GM18873 (cell line): ENCODE measurements around the gene TLE7.

Source experiments
- ATAC-seq: cut with Tn5 transposase; IDR thresholded peaks from one replicate; pipeline ENCODE4 v1.9.1; 2021; ENCODE audit warnings: mild to moderate bottlenecking, moderate library complexity, moderate number of reproducible peaks; ENCODE audit not compliant: unreplicated experiment, low FRiP score

TLE7 gene

DNA sequence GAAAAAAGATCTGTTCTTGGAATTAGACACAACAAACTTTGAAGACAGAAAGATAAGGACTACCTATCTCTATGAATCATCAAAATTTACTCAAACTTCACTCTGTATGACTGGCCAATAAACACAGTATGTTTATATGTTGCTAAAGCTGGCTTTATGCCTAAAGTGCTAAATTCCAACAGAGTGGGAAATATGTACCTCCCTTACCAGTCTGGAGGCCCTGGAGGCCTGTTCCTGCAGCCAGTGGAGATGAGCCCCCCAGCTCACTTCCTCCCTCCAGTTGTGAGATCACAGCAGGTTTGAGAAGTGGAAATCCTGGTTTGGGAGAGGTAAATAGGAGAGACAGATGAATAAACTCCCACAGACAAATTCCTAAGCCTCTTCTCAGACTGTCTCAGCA is 11.2 kb upstream of the TLE7 start:
- ATAC-seq = no peak

GRCh38 chr16:71449020-71449419 is 7.2 kb upstream of the TLE7 start:
- no peak for ATAC-seq

DNA sequence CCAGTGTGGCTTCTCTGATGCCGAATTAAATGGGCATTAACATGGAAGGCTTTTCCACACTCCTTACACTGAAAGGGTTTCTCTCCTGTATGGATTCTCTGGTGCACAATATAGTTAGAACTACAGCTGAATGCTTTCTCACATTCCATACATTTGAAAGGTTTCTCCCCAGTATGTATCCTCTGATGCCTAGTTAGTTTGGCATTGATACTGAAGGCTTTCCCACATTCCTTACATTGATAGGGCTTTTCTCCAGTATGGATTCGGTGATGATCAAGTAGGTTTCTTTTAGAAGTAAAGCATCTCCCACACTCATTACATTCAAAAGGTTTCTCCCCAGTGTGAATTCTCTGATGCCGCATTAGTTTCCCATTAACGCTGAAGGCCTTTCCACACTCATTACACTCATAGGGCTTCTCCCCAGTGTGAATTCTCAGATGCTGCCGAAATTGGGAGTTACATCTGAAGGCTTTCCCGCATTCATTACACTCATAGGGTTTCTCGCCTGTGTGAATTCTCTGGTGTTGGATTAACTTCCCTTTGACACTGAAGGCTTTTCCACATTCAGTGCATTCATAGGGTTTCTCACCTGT is 6.5 kb upstream of the TLE7 start:
- ATAC-seq = no peak

GRCh38 chr16:71443714-71444113 is 1.9 kb upstream of the TLE7 start:
- ATAC-seq = no peak

- no peak for ATAC-seq
Measured at GRCh38 chr16:71441348-71442050, 355 bp downstream of the TLE7 start.

DNA sequence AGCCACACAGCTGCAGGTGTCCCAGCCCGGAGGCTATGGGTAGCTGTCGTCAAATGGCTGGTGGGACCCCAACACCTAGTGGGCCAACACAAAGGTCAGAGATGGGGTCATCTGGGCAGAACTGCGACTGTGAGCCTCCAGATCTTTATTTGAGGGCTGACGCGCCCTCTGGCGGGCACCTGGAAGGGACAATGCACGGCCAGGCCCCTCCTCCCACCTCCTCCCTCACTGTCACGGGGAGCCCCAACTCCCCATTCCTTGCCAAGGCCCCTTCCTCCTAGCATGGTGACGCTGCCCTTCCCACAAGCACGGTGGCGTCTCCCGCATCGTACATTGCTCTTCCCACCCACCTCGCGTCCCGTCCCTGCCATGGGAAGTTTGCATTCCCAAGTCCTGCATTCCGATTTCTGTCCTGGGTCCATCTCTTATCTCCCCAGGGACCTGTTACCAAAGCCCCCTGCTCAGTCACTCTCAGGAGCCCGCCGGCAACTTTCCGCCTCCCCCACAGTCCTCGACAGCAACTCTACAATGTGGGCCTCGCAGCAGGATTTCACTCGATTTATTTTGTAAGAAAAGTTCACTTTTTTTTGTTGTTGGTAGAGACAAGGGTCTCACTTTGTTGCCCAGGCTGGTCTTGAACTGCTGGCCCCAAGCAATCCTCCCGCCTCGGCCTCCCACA is 1.0 kb downstream of the TLE7 start:
- ATAC-seq = no peak

GRCh38 chr16:71439523-71439922 is 2.3 kb downstream of the TLE7 start:
- ATAC-seq = no peak

- no peak for ATAC-seq
Measured at GRCh38 chr16:71436473-71436872, 5.4 kb downstream of the TLE7 start.

GRCh38 chr16:71432906-71433305 is 8.9 kb downstream of the TLE7 start:
- no peak for ATAC-seq

- ATAC-seq = no peak
Measured at GRCh38 chr16:71431991-71432390, 9.9 kb downstream of the TLE7 start.

- ATAC-seq = no peak
Measured at GRCh38 chr16:71431176-71431575, 10.7 kb downstream of the TLE7 start.

GRCh38 chr16:71430744-71431143 is 11.1 kb downstream of the TLE7 start:
- ATAC-seq = no peak

GRCh38 chr16:71429581-71429980 is 12.3 kb downstream of the TLE7 start:
- ATAC-seq = no peak

- no peak for ATAC-seq
Measured at GRCh38 chr16:71428883-71429282, 13.0 kb downstream of the TLE7 start.

DNA sequence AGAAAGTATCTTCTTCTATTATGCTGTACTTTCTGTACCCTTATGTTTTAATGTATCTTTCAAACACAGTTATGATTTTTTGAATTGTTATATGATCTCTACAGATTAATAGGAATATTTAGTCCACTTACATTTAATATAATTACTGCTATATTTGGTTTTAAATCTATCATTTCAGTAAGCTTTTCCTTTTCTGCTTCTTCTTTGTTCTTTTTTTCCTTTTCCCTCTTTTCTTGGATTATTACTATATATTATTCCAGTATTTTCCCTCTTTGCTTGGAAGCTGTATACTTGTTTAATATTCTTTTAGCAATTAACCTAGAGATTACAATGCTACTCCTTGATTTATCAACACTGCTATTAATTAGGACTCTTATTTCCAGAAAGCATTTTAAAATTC is 13.5 kb downstream of the TLE7 start:
- no peak for ATAC-seq

- ATAC-seq = no peak
Measured at GRCh38 chr16:71426880-71427615, 14.8 kb downstream of the TLE7 start.

- ATAC-seq = no peak
Measured at GRCh38 chr16:71426069-71426879, 15.6 kb downstream of the TLE7 start.

DNA sequence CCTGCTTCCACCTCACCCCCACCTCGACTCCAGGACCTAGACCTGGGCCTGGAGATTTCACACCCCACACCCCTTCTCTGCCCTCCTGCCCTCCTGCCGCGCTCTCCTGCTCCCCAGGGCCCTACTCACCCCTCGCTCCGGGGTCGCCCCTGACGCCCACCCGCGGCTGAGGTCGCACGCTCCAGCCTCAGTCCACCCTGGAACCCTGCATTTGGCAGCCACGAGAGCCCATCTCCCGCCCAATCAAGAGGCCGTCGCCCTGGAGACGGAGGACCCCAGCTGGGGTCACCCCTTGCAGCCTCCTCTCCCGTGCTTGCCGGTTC is 16.1 kb downstream of the TLE7 start:
- no peak for ATAC-seq

DNA sequence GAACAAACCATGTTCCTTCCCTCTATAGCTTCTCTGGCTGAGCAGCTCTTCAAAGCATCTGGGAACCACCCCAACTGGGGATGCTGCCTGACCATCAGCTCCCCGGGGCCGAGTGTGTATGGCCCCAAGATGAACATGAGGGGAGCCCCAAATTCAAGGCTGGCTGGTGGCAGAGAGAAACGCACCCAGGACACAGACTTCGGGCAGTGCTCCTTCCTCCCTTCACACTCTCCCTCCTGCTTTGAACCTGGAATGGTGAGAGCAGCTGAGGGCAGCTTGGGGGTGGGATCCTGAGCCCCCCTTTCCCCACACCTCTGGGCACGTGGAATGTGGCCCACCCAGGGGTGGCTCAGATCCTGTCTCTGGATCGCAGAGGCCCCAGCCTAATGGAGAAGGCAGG is 17.2 kb downstream of the TLE7 start:
- ATAC-seq = no peak

- ATAC-seq = no peak
Measured at GRCh38 chr16:71423865-71424264, 18.0 kb downstream of the TLE7 start.

DNA sequence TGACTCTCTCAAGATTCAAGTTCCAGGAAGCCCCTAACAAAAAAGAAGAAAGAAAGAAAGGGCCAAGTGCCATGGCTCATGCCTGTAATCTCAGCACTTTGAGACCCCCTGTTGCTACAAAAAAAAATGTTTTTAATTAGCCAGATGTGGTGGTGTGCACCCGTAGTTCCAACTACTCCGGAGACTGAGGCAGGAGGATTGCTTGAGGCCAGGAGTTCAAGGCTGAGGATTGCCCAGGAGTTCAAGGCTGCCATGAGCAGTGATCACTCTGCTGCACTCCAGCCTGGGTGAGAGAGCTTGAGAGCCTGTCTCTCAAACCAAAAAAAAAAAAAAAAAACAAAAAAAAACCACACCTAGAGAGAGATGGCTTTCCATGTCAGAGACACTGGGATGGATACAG is 18.8 kb downstream of the TLE7 start:
- ATAC-seq = no peak
